A549 (cell line): ENCODE measurements around the gene OGFOD1. TPM values are rescaled to one million over a fixed set of nuclear protein-coding genes. Genes with fewer than 3 reads are reported as not detected.

Experiments
- ATAC-seq, 2 experiments: fragments of 200-7000 bp in 1 of 2; fragments of >200 bp in 1 of 2; cut with Nextera tagmentation in 1 of 2; cut with Tn5 transposase in 1 of 2; 3 replicates each; pipeline versions ENCODE4 v1.8.0 to v1.9.1; 2018 to 2020; ENCODE audit warnings: mild to moderate bottlenecking in 1 of 2, moderate library complexity in 1 of 2
- CTCF ChIA-PET: fragments of 300-600 bp; sonication (Branson Sonifier 250); formaldehyde crosslinking; extraction: SDS; loops from one replicate; lab custom pipeline; 2021; ENCODE audit warnings: antibody characterized with exemption, inconsistent platforms; lab: Yijun Ruan, JAX
- POLR2A ChIA-PET: fragments of 350-600 bp; formaldehyde crosslinking; extraction: SDS; loops from one replicate; lab custom pipeline; 2021; ENCODE audit warnings: antibody characterized with exemption, inconsistent platforms; lab: Yijun Ruan, JAX
- DNase-seq, 2 experiments: peaks; one replicate each; pipeline versions ENCODE4 v3.0.0 to v3.0.0-alpha.2; 2011 to 2016; ENCODE audit warnings: low read depth in 1 of 2, low spot score in 1 of 2
- FAIRE-seq: peaks from 2 replicates; lab custom pipeline; 2011; peaks lifted over from hg19 to GRCh38; lab: Jason Lieb, UNC
- H3K27ac ChIP-seq, 2 experiments: fragments of >200 bp; sonication (Bioruptor Twin); formaldehyde crosslinking; 3 replicates each; pipeline ENCODE4 v1.5.1; 2016 to 2017
- H3K4me1 ChIP-seq: fragments of >200 bp; sonication (Bioruptor Twin); formaldehyde crosslinking; 3 replicates; pipeline ENCODE4 v1.6.1; 2016
- H3K4me2 ChIP-seq: fragments of >200 bp; sonication (Bioruptor Twin); formaldehyde crosslinking; 3 replicates; pipeline ENCODE4 v1.6.1; 2016
- H3K4me3 ChIP-seq: fragments of >200 bp; sonication (Bioruptor Twin); formaldehyde crosslinking; 3 replicates; pipeline ENCODE4 v1.5.1; 2016
- H3K9me3 ChIP-seq: fragments of >200 bp; sonication (Bioruptor Twin); formaldehyde crosslinking; 3 replicates; pipeline ENCODE4 v1.6.1; 2016
- CBX2 ChIP-seq: fragments of 200-600 bp; sonication (generic); IDR thresholded peaks from 2 replicates; pipeline ENCODE4 v1.6.1; 2016; ENCODE audit warnings: low read depth, mild to moderate bottlenecking, borderline replicate concordance
- CBX8 ChIP-seq: fragments of 200-600 bp; sonication (generic); IDR thresholded peaks from 2 replicates; pipeline ENCODE4 v1.6.1; 2016
- CEBPB ChIP-seq, 2 experiments: fragments of >200 bp in 1 of 2; sonication (Bioruptor Twin) in 1 of 2; formaldehyde crosslinking in 1 of 2; IDR thresholded peaks; 2 replicates each; pipeline ENCODE4 v1.6.1; 2012 to 2016
- CHD2 ChIP-seq: fragments of 150-350 bp; IDR thresholded peaks from 2 replicates; pipeline ENCODE4 v1.6.1; 2014; ENCODE audit warnings: low read length; ENCODE audit not compliant: partially characterized antibody
- CHD4 ChIP-seq: fragments of 200-600 bp; sonication (generic); IDR thresholded peaks from 2 replicates; pipeline ENCODE4 v1.6.1; 2016; ENCODE audit warnings: antibody characterized with exemption, mild to moderate bottlenecking, borderline replicate concordance
- FOSB ChIP-seq: fragments of 250-450 bp; sonication (Bioruptor Pico); IDR thresholded peaks from 2 replicates; pipeline ENCODE4 v1.5.0; 2020; ENCODE audit warnings: mild to moderate bottlenecking, moderate library complexity
- FOXS1 ChIP-seq: fragments of 250-450 bp; sonication (Bioruptor Pico); IDR thresholded peaks from 2 replicates; pipeline ENCODE4 v1.5.0; 2020; ENCODE audit warnings: mild to moderate bottlenecking, moderate library complexity
- GATA3 ChIP-seq: IDR thresholded peaks from 2 replicates; pipeline ENCODE4 v1.6.1; 2012; ENCODE audit warnings: borderline replicate concordance
- HDAC2 ChIP-seq: fragments of 200-600 bp; sonication (generic); IDR thresholded peaks from 2 replicates; pipeline ENCODE4 v1.6.1; 2016
- HEYL ChIP-seq: fragments of 250-450 bp; sonication (Bioruptor Pico); IDR thresholded peaks from 2 replicates; pipeline ENCODE4 v1.8.0; 2021; ENCODE audit warnings: mild to moderate bottlenecking, moderate library complexity
- HOXB5 ChIP-seq: fragments of 250-450 bp; sonication (Bioruptor Pico); IDR thresholded peaks from 2 replicates; pipeline ENCODE4 v1.5.0; 2020; ENCODE audit warnings: mild to moderate bottlenecking, moderate library complexity
- KDM1A ChIP-seq: fragments of 200-600 bp; sonication (generic); IDR thresholded peaks from 2 replicates; pipeline ENCODE4 v1.6.1; 2016; ENCODE audit warnings: low read depth, mild to moderate bottlenecking
- KDM5A ChIP-seq: fragments of 200-600 bp; sonication (generic); IDR thresholded peaks from 2 replicates; pipeline ENCODE4 v1.6.1; 2016; ENCODE audit warnings: antibody characterized with exemption, mild to moderate bottlenecking
- NR3C1 ChIP-seq: fragments of >200 bp; sonication (Bioruptor Twin); formaldehyde crosslinking; IDR thresholded peaks from 3 replicates; pipeline ENCODE4 v1.6.1; 2017
- POLR2AphosphoS2 ChIP-seq: conservative IDR thresholded peaks from 2 replicates; pipeline ENCODE4 v1.6.1; 2012; ENCODE audit warnings: low read length, improper control_type of control experiment, inconsistent platforms
- SMC3 ChIP-seq: fragments of >200 bp; sonication (Bioruptor Twin); formaldehyde crosslinking; IDR thresholded peaks from 3 replicates; pipeline ENCODE4 v1.6.1; 2018; ENCODE audit warnings: inconsistent platforms
- ZC3H11A ChIP-seq: fragments of 450-650 bp; IDR thresholded peaks from 2 replicates; pipeline ENCODE4 v1.6.1; 2014; ENCODE audit warnings: antibody characterized with exemption, mild to moderate bottlenecking
- ZNF302 ChIP-seq: fragments of 250-450 bp; sonication (Bioruptor Pico); IDR thresholded peaks from 2 replicates; pipeline ENCODE4 v1.9.0; 2021; ENCODE audit warnings: inconsistent platforms, mild to moderate bottlenecking, moderate library complexity
- WGBS: methylation state at CpG from one replicate; pipeline ENCODE4 v1.1.6; 2017; ENCODE audit errors: missing lambda C conversion rate; 5-methylcytosine and 5-hydroxymethylcytosine counted together
- polyA plus RNA-seq, 4 experiments: library from polyadenylated mRNA; depleted of rRNA in 3 of 4; stranded (reverse); fragments of >200 nt; fragmentation: RNase III in 1 of 4; extraction: RNeasy Plus Mini Kit Qiagen cat#74134 plus additional on column Dnase treatment in 1 of 4; gene quantifications; 2 replicates in 3 of 4; 3 replicates in 1 of 4; pipeline ENCODE4 v1.2.3, GENCODE V29; 2011 to 2017
- TF ChIP-seq, protein P1 (sequence below): fragments of >200 bp; sonication (Bioruptor Twin); formaldehyde crosslinking; IDR thresholded peaks from 2 replicates; pipeline ENCODE4 v1.6.1; 2016
- TF ChIP-seq, protein P2 (sequence below): fragments of >200 bp; sonication (Bioruptor Twin); formaldehyde crosslinking; IDR thresholded peaks from 3 replicates; pipeline ENCODE4 v1.6.1; 2016
- TF ChIP-seq, protein P3 (sequence below): fragments of 200-600 bp; sonication (generic); IDR thresholded peaks from 2 replicates; pipeline ENCODE4 v1.6.1; 2016; ENCODE audit warnings: antibody characterized with exemption, mild to moderate bottlenecking, moderate library complexity

Gene OGFOD1
- polyA plus RNA-seq, 2 of the 4 experiments (the other 2 are of a cell fraction), result 71.6 to 94.1 TPM

DNA sequence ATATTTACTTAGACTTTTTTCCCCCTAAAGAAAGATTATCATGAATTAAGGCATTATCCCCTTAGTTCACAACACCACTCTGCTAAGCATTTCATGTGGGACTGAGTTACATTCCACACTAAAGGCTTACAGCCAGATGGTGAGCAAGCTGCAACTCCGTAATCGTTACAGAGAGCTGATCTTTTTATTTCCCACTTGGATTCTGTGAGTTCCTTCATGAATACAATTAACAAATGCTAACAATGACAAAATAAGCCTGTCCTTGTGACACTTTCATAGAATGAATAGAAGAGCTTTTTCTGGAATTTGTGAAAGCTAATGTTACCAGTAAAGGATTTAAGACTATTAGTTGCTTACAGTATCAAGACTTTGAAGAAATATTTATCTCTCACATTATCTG, 8.7 kb downstream of the OGFOD1 start:
- Histone ChIP-seq H3K4me3 (no peak overlapping the region), H3K27ac (no peak overlapping the region), H3K4me2 (no peak overlapping the region), H3K9me3 (no peaks in the 10 kb centered on the region), H3K4me1 (no peaks in the 10 kb centered on the region)
- ATAC-seq, result no peak
- WGBS, result 97% methylated on average over 2 of the region's 2 CpGs
- no peak for FAIRE-seq
- CTCF ChIA-PET, result interaction anchor here (1.4 kb wide), 1 partner anchor 10 kb away, joined by 3 read pairs; no protein-coding TSS in a partner anchor
- no peak for DNase-seq
- TF ChIP-seq ZC3H11A, result no peak
- TF ChIP-seq CEBPB (IDR thresholded peaks at IDR 0.05), result no peak
- no peak for TF ChIP-seq CHD4
- TF ChIP-seq KDM5A, result no peak
- TF ChIP-seq KDM1A, result no peak
- TF ChIP-seq, protein P1, sequence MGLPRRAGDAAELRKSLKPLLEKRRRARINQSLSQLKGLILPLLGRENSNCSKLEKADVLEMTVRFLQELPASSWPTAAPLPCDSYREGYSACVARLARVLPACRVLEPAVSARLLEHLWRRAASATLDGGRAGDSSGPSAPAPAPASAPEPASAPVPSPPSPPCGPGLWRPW, result no peak
- TF ChIP-seq HEYL, result no peak
- POLR2A ChIA-PET, result interaction anchor here (1.7 kb wide), 1 partner anchor 9 kb away, joined by 6 read pairs; the partner anchor contains the start of genes NUDT21 and OGFOD1

DNA sequence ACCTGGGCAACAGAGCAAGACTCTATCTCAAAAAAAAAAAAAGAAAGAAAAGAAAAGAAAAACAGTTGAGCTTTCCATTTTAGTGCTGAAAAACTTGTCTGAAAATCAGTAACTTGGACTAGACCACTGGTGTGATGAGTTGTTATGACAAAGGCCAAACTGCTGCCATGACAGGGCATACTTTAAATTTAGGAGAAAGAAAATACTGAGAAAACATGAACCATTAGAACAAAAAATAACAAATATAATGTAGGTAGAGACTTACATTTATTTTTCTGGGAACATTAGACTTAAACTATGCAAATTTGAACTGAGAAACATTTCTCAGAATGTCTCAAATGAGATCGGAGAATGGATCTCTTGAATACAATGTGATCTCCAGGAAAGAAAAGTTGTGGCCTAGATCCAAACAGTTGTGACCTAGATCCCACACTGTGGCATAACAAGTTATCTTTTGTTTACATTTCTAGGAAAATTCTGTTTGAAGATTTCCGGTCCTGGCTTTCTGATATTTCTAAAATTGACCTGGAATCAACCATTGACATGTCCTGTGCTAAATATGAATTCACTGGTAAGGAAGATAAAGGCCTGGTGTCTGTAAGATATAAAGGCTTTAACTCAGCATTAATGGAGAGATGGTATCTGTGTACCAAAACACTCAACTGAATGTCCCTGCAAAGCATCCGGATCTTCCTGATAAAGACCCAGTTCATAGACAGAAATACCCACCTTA, 10.9 kb downstream of the OGFOD1 start:
- no peak overlapping the region for H3K4me3 ChIP-seq
- no peaks in the 10 kb centered on the region for H3K9me3 ChIP-seq
- H3K4me2 ChIP-seq, result no peak overlapping the region
- ChIA-PET CTCF (interaction anchor here (0.8 kb wide), 1 partner anchor 106 kb away, joined by 3 read pairs; no protein-coding TSS in a partner anchor), POLR2A (no interaction called here)
- no peak for DNase-seq
- no peak for TF ChIP-seq HDAC2
- TF ChIP-seq CBX2, result no peak
- no peak for TF ChIP-seq FOSB (CRISPR knock-in tag)
- TF ChIP-seq, protein P2, sequence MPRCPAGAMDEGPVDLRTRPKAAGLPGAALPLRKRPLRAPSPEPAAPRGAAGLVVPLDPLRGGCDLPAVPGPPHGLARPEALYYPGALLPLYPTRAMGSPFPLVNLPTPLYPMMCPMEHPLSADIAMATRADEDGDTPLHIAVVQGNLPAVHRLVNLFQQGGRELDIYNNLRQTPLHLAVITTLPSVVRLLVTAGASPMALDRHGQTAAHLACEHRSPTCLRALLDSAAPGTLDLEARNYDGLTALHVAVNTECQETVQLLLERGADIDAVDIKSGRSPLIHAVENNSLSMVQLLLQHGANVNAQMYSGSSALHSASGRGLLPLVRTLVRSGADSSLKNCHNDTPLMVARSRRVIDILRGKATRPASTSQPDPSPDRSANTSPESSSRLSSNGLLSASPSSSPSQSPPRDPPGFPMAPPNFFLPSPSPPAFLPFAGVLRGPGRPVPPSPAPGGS, result no peak
- TF ChIP-seq ZNF302 (CRISPR knock-in tag), result no peak
- no peak for TF ChIP-seq SMC3
- TF ChIP-seq NR3C1, result no peak
- TF ChIP-seq CHD2, result no peak
- no peak for TF ChIP-seq FOXS1
- TF ChIP-seq POLR2AphosphoS2, result no peak
- TF ChIP-seq CEBPB (IDR thresholded peaks at IDR 0.05), result no peak
- no peak for TF ChIP-seq HOXB5 (CRISPR knock-in tag)
- TF ChIP-seq GATA3, result no peak
- TF ChIP-seq, protein P3, sequence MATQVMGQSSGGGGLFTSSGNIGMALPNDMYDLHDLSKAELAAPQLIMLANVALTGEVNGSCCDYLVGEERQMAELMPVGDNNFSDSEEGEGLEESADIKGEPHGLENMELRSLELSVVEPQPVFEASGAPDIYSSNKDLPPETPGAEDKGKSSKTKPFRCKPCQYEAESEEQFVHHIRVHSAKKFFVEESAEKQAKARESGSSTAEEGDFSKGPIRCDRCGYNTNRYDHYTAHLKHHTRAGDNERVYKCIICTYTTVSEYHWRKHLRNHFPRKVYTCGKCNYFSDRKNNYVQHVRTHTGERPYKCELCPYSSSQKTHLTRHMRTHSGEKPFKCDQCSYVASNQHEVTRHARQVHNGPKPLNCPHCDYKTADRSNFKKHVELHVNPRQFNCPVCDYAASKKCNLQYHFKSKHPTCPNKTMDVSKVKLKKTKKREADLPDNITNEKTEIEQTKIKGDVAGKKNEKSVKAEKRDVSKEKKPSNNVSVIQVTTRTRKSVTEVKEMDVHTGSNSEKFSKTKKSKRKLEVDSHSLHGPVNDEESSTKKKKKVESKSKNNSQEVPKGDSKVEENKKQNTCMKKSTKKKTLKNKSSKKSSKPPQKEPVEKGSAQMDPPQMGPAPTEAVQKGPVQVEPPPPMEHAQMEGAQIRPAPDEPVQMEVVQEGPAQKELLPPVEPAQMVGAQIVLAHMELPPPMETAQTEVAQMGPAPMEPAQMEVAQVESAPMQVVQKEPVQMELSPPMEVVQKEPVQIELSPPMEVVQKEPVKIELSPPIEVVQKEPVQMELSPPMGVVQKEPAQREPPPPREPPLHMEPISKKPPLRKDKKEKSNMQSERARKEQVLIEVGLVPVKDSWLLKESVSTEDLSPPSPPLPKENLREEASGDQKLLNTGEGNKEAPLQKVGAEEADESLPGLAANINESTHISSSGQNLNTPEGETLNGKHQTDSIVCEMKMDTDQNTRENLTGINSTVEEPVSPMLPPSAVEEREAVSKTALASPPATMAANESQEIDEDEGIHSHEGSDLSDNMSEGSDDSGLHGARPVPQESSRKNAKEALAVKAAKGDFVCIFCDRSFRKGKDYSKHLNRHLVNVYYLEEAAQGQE, result no peak
- TF ChIP-seq CBX8, result no peak
- H3K27ac ChIP-seq, result no peak overlapping the region
- 91% methylated on average over 3 of the region's 3 CpGs for WGBS
- FAIRE-seq, result no peak
- no peak for ATAC-seq
- no peaks in the 10 kb centered on the region for H3K4me1 ChIP-seq
